ENCODE data around the gene CADPS2. TPM values are rescaled to one million over a fixed set of nuclear protein-coding genes. Genes with fewer than 3 reads are reported as not detected.

The CADPS2 gene
- total RNA-seq, 2 donors from 2014 or later, result not detected

DNA sequence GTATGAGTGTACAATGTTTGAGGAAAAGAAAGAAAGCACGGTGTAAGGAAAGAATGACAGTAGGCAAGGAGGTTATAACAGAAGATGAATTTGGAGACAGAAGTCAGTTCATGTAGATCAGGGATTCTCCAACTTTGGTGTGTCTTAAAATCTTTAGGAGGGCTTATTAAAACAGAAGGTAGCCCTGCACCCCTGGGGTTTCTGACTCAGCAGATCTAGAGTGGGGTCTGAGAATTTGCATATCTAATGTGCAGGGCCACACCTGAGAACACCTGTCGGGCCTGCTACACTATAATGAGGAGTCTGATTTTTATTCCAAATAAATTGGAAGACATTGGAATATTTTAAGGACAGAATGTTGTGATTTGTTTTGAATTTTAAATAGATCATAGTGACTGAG, 307.9 kb downstream of the CADPS2 start:
- peaks cover 12 to 20% of the 10 kb centered on the region in 2 donors for H3K9me3 Mint-ChIP-seq

DNA sequence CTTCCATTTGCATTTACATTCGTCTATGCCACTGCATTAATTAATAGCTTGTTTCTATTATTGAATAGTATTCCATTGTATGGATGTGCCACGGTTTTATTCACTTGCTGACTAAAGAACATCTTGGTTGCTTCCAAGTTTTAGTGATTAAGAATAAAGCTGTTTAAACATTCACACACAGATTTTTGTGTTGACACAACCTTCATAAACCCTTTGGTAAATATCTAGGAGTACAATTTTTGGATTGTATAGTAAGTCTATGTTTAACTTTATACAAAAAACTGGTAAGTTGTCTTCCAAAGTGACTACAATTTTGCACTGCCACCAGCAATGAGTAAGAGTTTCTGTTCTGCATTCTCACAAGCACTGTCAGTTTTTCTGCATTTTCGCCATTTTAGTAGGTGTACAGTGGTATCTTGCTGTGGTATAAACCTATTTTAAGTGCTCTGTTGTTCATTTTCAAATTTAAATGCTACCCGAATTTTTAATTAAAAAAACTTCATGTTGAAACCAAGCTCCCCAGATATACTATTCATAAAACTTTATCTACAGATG, 308.7 kb downstream of the CADPS2 start:
- no peaks in the 10 kb centered on the region for H3K36me3 Mint-ChIP-seq
- H3K9me3 Mint-ChIP-seq, result peaks cover 12 to 20% of the 10 kb centered on the region in 2 donors
- ATAC-seq (no peak), DNase-seq (ENCODE audit: low spot score in 2 of 2) (no peak)
- H3K27ac Mint-ChIP-seq, result no peak overlapping the region

More for the DNA sequence above, 307.9 kb downstream of the CADPS2 start:
- no peaks in the 10 kb centered on the region for H3K36me3 Mint-ChIP-seq
- ATAC-seq (no peak), DNase-seq (ENCODE audit: low spot score in 2 of 2) (no peak)
- H3K27ac Mint-ChIP-seq, result no peak overlapping the region

DNA sequence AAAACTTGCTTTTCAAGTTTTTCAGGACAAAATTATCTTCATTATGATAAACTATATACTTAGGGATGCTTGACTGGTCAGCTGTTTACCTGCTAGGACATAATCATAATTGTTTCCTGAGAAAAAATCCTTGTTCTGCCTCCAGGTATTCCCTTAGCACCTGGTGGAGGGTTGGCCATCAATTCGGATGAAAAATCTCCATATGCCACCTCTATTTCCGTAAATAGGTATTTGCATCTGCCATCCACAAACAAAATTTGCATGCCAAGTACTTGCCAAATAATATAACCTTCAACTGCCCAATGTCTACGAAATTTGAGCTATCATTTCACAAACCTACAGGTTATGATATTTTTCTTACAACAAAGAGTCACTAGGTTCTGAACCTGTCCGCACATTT, 313.6 kb downstream of the CADPS2 start:
- ATAC-seq (no peak), DNase-seq (ENCODE audit: low spot score in 2 of 2) (no peak)
- no peak overlapping the region for H3K27ac Mint-ChIP-seq
- peaks cover 6 to 11% of the 10 kb centered on the region in 2 donors for H3K9me3 Mint-ChIP-seq
- no peaks in the 10 kb centered on the region for H3K36me3 Mint-ChIP-seq

DNA sequence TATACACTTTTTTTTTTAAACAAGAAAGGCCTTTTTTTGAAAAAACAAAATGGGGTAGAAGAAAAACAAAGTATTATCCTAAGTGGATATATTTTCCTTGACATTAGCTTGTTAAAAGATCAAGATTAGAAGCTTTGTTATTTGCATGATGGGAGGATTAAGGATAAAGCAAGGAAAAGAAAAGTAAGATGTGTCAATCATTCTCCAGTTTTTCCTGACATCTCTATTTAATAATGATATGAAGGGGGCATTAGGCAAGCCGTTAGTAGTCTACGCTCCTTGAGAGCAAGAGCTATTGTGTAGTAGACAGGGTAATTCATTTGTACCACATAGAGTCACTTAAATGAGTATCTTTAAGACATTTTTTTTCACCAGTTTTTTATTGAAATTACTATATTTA, 324.9 kb downstream of the CADPS2 start:
- peaks cover 0 to 4% of the 10 kb centered on the region in 2 donors for H3K9me3 Mint-ChIP-seq
- H3K36me3 Mint-ChIP-seq, result no peaks in the 10 kb centered on the region
- no peak overlapping the region for H3K27ac Mint-ChIP-seq
- ATAC-seq (no peak), DNase-seq (ENCODE audit: low spot score in 2 of 2) (no peak)

DNA sequence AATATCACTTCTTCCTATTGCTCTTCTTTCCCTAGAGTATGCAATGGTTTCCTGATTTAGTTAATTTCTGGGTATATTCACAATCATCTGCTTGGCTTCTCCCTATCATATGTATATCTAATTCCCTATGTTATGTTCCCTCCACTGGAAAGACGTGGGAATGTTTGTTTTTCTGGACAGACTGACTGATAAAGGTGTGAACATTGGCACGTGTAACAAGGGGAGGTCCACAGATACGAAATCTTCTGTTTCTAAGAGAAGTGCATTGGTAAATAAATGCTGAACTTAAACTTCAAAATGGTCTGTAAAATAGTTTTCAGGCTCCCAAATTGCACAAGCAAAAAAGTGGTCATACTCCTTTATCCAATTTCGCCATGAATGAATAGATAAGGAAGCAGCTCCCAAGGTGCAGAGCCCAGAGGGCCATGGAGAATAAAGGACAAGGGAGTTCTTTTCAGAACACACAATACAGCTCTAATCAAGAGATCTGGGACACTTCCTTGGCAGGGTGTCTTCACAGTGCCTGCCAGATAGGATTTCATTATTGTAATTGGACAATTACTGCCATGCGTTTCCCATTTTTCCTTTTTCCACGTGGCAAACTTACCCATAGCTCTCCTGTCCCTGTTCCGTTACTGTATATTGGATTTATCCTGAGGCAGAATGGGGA, 329.3 kb downstream of the CADPS2 start:
- no peak overlapping the region for H3K27ac Mint-ChIP-seq
- peaks cover 0 to 4% of the 10 kb centered on the region in 2 donors for H3K9me3 Mint-ChIP-seq
- DNase-seq (ENCODE audit: low spot score in 2 of 2) (no peak), ATAC-seq (no peak)
- H3K36me3 Mint-ChIP-seq, result no peaks in the 10 kb centered on the region

DNA sequence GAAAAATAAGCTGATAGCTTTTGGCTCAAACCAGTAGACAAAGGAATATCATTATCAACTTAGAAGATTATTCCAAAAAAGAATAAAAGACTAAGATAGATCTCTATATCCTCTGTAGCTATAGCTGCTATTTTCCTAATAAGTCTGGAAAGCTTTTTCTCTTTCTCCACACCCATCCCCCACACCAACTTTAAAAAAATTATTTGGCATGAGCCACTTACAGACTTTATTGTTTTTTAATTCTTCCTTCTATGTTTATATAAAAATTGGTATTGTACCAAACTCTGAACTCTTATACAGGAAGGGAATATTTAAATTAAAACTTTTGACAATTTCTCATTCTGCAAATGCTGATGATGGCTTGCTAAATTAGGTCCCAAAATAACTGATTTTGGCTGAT, 330.0 kb downstream of the CADPS2 start:
- Mint-ChIP-seq H3K27ac (no peak overlapping the region), H3K36me3 (no peaks in the 10 kb centered on the region), H3K9me3 (peaks cover 0 to 4% of the 10 kb centered on the region in 2 donors)
- DNase-seq (ENCODE audit: low spot score in 2 of 2), result no peak
- no peak for ATAC-seq

DNA sequence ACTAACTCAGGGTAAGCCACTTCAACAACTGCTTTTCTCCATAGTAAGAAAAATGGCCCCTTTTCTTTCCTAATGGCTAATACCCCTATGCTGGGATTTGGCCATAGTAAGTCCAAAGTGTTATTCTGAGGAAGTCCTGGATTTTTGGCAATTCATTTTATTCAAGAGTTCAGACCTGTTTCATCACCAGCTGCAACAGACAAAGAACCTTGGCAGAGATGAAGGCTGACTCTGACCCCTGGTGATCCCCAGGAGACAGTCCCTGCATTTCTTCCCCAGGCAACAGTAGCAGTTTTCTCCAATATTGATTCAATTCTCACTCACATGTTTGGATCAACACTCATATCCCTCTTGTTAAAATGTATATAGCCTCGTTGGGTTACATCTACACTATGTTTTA, 332.5 kb downstream of the CADPS2 start:
- H3K27ac Mint-ChIP-seq, result no peak overlapping the region
- H3K36me3 Mint-ChIP-seq, result no peaks in the 10 kb centered on the region
- no peak for DNase-seq (ENCODE audit: low spot score in 2 of 2)
- no peaks in the 10 kb centered on the region for H3K9me3 Mint-ChIP-seq
- ATAC-seq, result no peak

DNA sequence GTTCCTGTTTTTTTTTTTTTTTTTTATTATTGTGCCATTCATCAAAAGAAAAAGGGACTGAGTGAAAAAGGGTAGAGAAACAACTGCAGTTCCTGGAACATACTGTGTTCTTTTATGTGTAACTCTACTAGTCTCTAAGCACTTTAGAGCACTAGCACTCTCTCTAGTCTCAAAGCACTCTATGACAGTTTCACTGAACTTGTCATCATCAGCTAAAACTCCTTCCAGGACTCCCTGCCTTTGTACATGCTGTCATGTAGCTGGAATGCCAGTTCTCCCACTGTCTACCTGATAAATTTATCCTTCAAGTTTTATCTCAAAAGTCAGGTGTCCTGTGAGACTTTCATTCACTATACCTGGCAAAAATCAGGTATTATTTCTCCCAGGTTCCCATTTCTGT, 333.5 kb downstream of the CADPS2 start:
- Mint-ChIP-seq H3K36me3 (no peaks in the 10 kb centered on the region), H3K27ac (no peak overlapping the region), H3K9me3 (no peaks in the 10 kb centered on the region)
- DNase-seq (ENCODE audit: low spot score in 2 of 2) (no peak), ATAC-seq (no peak)

DNA sequence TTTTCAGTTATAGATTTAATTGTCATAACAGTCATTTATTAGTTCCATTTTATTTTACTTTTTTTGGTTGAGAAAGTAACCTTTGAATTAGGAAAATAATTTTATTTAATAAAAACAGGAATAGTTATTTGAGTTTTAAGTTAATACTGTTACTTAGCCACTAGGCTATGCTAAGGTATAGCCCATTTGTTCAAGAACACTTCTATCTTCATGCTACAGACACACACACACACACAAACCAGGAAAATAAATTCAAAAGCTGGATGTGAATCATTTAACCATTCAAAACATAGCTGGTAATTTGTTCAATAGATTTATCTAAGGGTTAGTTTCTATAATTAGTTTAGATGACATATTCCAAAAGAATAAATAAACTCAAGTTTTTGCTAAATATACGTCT, 335.7 kb downstream of the CADPS2 start:
- DNase-seq (ENCODE audit: low spot score in 2 of 2) (no peak), ATAC-seq (no peak)
- H3K36me3 Mint-ChIP-seq, result no peaks in the 10 kb centered on the region
- no peak overlapping the region for H3K27ac Mint-ChIP-seq
- H3K9me3 Mint-ChIP-seq, result peaks cover 4 to 7% of the 10 kb centered on the region in 2 donors

DNA sequence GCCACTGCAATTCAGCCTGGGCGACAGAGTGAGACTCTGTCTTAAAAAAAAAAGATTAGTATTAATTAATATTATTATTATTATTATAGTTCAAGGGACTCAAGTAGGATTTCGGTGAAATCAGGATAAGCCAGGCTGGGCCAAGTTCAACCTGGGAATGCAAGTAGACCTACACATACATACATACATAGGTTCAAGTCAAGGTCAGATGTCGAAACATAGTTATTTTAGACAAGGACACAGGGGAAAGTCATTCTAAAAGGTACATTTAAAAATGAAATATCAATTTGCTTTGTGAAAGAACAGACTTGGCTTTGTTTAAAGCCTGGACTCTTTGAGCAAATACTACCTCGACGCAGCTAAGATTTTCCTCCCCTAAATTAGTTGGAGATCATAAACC, 336.7 kb downstream of the CADPS2 start:
- ATAC-seq (no peak), DNase-seq (ENCODE audit: low spot score in 2 of 2) (no peak)
- peaks cover 4 to 14% of the 10 kb centered on the region in 2 donors for H3K9me3 Mint-ChIP-seq
- no peaks in the 10 kb centered on the region for H3K36me3 Mint-ChIP-seq
- no peak overlapping the region for H3K27ac Mint-ChIP-seq

DNA sequence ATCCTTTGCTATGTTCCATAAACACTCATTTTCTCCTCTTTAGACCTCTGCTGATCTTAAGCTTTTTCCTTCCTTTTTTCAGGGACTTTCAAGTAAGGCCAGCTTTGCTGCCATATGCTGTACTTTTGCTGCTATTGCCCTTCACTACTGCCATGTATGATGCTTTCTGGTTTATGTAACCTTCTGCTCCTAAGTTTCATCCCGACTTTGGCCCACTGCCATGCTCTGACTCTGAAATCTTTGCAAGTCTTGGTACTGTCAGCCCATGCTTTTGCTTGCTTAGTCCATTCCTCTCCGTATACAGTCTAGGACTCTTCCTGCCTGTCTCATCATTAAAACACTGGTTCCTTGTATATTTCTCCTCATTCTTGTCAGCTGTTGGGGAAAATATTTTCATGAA, 339.8 kb downstream of the CADPS2 start:
- Mint-ChIP-seq H3K9me3 (peaks cover 4 to 18% of the 10 kb centered on the region in 2 donors), H3K27ac (no peak overlapping the region), H3K36me3 (no peaks in the 10 kb centered on the region)
- ATAC-seq (no peak), DNase-seq (ENCODE audit: low spot score in 2 of 2) (no peak)

DNA sequence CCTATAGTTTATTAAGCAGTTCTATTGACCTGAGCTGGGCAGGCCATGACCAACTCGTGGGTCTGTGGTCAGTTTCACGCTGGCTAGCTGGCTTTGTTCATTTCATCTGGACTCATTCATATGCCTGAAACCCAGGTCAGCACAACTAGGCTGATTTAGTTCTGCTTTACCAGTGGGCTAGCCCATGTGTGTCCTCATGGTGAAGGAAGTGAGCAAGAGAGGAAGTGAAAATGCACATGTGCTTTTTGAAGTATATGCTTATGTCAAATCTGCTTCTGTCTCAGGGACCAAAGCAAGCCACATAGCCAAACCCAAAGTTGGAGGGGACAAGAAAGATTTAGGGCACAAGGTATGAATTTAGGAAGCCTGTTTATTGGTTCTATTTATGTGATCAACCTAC, 341.8 kb downstream of the CADPS2 start:
- DNase-seq (ENCODE audit: low spot score in 2 of 2), result no peak
- H3K9me3 Mint-ChIP-seq, result peaks cover 4 to 22% of the 10 kb centered on the region in 2 donors
- no peaks in the 10 kb centered on the region for H3K36me3 Mint-ChIP-seq
- H3K27ac Mint-ChIP-seq, result no peak overlapping the region
- ATAC-seq, result no peak

DNA sequence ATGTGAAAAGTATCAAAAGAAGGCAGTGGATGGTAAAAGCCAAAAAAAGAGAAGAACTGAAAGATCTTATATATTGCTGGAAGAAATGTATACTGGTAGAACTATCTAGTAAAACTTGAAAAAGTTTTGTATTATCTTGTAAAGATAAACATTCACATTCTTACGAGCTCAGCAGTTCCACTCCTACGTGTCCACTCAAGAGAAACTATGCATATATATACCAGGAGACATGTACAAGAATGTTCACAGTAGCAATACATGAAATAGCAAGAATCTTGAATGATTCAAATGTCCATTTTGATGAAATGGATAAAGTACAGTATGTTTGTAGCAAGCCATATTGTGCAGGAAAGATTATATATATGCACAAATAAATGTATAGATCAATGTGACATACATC, 342.4 kb downstream of the CADPS2 start:
- DNase-seq (ENCODE audit: low spot score in 2 of 2) (no peak), ATAC-seq (no peak)
- H3K36me3 Mint-ChIP-seq, result no peaks in the 10 kb centered on the region
- peaks cover 4 to 22% of the 10 kb centered on the region in 2 donors for H3K9me3 Mint-ChIP-seq
- H3K27ac Mint-ChIP-seq, result no peak overlapping the region

DNA sequence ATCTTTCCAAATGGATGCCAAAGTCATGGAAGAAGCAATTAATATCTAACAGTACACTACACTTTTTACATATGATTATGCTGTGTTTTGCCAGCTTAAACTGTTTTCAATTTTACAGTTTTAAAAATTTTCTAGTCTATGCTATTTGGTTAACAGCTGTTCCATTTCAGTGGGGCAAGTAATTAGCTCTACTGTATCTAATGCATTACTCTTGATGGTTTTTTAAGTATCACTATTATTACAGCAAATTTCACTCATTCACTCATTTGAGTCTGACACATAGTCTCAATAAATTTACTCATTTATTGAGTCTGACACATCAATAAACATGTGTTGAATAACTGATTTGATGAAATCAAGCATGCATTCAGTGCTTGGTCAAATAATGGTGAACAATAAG, 343.1 kb downstream of the CADPS2 start:
- peaks cover 4 to 22% of the 10 kb centered on the region in 2 donors for H3K9me3 Mint-ChIP-seq
- H3K36me3 Mint-ChIP-seq, result no peaks in the 10 kb centered on the region
- ATAC-seq (no peak), DNase-seq (ENCODE audit: low spot score in 2 of 2) (no peak)
- no peak overlapping the region for H3K27ac Mint-ChIP-seq

DNA sequence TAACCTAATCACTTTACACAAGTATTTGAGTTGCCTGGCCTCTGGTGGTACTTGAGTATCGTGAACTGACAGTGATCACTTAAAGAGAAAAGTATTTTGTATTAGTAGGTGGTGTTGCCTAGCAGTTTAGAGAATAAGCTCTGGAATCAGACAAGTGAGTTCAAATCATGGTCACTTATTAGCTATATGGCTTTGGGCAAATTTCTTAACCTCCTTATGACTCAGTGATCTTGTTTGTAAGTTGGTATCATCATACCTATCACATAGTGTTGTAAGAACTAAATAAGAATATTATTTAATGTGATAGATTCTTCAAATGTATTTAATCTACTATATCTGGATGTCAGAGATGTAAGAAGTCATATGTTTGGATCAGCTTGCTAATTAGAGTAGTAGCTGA, 351.2 kb downstream of the CADPS2 start:
- Mint-ChIP-seq H3K36me3 (no peaks in the 10 kb centered on the region), H3K27ac (no peak overlapping the region), H3K9me3 (peaks cover 0 to 4% of the 10 kb centered on the region in 2 donors)
- no peak for DNase-seq (ENCODE audit: low spot score in 2 of 2)
- no peak for ATAC-seq

DNA sequence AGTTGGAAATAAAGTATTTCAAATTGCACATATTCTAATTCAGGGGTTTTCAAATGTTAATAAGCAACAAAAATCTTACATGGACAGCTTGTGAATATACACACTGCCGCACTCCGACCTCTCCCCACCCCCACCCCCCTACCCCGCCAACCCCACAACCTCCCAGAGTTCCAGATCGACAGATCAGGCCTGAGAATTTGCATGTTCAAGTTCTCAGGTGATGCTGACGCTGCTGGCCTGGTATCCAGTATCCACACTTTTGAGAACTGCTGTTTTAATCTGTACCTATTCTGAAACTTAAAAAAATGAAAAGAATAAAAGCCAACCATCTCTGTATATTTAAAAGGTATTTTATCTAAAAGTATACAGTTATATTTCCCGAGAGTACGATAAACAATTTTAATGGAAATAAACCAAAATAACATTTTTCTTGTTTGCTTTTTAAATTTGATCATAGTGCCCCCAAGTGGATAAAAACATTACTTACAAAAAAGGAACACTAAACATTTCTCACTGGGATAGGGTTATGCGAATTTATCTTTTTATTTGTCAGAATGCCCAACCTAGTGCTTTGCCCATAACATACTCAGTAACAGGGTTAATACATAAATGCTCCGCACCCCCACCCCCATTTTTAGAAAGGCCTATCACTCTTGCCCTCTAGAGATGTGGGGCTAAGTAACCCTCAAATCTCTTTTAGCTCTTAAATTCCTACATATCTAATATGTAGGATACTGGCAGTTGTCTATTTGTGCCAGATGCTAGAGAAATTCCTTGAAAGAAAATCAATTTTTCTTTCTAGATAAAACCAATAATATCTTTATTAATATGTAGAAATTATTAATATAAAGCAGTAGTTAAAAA, 353.6 kb downstream of the CADPS2 start:
- no peak for ATAC-seq
- Mint-ChIP-seq H3K9me3 (no peaks in the 10 kb centered on the region), H3K36me3 (no peaks in the 10 kb centered on the region), H3K27ac (no peak overlapping the region)
- no peak for DNase-seq (ENCODE audit: low spot score in 2 of 2)

DNA sequence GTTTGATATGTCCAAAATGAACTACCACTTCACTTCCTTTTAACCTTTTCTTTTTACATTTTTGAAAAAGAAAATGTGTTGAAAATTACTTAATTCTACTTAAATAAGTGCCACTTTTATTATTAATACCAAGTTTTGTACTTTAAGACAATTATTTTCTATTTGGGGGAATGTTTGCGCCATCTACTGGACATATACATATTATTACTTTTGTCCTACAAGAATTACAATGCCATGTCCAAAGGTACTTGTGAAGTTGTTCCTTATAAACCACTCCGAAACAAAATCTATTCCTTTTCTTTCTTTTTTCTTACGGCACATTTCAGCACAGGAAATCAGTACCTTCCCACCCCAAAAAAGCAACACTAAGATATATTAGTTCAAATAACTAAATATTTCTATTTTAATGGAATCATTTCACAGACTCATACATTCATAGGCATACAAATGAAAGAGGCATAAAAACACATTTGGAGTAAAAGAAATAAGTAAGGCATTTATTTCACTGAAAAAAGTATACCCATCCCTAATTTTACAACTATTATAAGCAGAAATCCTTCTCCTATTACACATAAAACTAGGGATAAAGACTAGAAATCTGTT, 357.3 kb downstream of the CADPS2 start:
- DNase-seq (ENCODE audit: low spot score in 2 of 2) (no peak), ATAC-seq (no peak)
- Mint-ChIP-seq H3K36me3 (no peaks in the 10 kb centered on the region), H3K9me3 (no peaks in the 10 kb centered on the region), H3K27ac (no peak overlapping the region)
